Parathyroid adenoma (tissue), 2 donors: ENCODE data around the gene TUFT1.

Source experiments
- H2AFZ ChIP-seq: fragments of 300-600 bp; sonication (generic); one replicate; pipeline ENCODE4 v1.7.0; 2017; ENCODE audit warnings: antibody characterized with exemption, mild to moderate bottlenecking
- H3K27ac ChIP-seq: fragments of 300-600 bp; sonication (generic); one replicate; pipeline ENCODE4 v1.7.0; 2017
- H3K27me3 ChIP-seq: fragments of 300-600 bp; sonication (generic); one replicate; pipeline ENCODE4 v1.7.0; 2017; ENCODE audit warnings: low read length; ENCODE audit not compliant: control insufficient read depth, insufficient read depth
- H3K36me3 ChIP-seq: fragments of 300-600 bp; sonication (generic); one replicate; pipeline ENCODE4 v1.7.0; 2017; ENCODE audit warnings: low read length; ENCODE audit not compliant: control insufficient read depth, insufficient read depth
- H3K4me1 ChIP-seq: fragments of 300-600 bp; sonication (generic); one replicate; pipeline ENCODE4 v1.7.0; 2017; ENCODE audit warnings: control low read depth
- H3K4me2 ChIP-seq: fragments of 300-600 bp; sonication (generic); one replicate; pipeline ENCODE4 v1.7.0; 2017; ENCODE audit warnings: low read length
- H3K4me3 ChIP-seq: fragments of 300-600 bp; sonication (generic); one replicate; pipeline ENCODE4 v1.7.0; 2017; ENCODE audit warnings: low read depth, low read length
- H3K79me2 ChIP-seq: fragments of 300-600 bp; sonication (generic); one replicate; pipeline ENCODE4 v1.7.0; 2017; ENCODE audit warnings: control low read depth
- H3K9ac ChIP-seq: fragments of 300-600 bp; sonication (generic); one replicate; pipeline ENCODE4 v1.7.0; 2017; ENCODE audit warnings: mild to moderate bottlenecking
- H3K9me3 ChIP-seq: fragments of 300-600 bp; sonication (generic); one replicate; pipeline ENCODE4 v1.7.0; 2017; ENCODE audit warnings: low read length; ENCODE audit not compliant: control insufficient read depth
- CTCF ChIP-seq: fragments of 300-600 bp; sonication (generic); IDR thresholded peaks from one replicate; pipeline ENCODE4 v1.7.0; 2017; ENCODE audit warnings: antibody characterized with exemption, mild to moderate bottlenecking
- donor health status: primary hyperparathyroidism.

The TUFT1 gene

GRCh38 chr1:151565502-151566189 lies 25.5 kb downstream of the TUFT1 start:
- Histone ChIP-seq H3K4me3 (no peak overlapping the region), H3K27ac (no peak overlapping the region)

GRCh38 chr1:151568626-151569088 lies 28.5 kb downstream of the TUFT1 start:
- Histone ChIP-seq H2AFZ (no peak overlapping the region), H3K4me2 (no peak overlapping the region), H3K36me3 (no peaks in the 10 kb centered on the region), H3K4me1 (no peaks in the 10 kb centered on the region), H3K79me2 (no peaks in the 10 kb centered on the region), H3K4me3 (no peak overlapping the region), H3K9ac (no peak overlapping the region), H3K27me3 (no peaks in the 10 kb centered on the region), H3K27ac (no peak overlapping the region), H3K9me3 (no peaks in the 10 kb centered on the region)
- no peak for TF ChIP-seq CTCF

More at GRCh38 chr1:151565502-151566189, 25.5 kb downstream of the TUFT1 start:
- Histone ChIP-seq H2AFZ (no peak overlapping the region), H3K4me1 (no peaks in the 10 kb centered on the region), H3K36me3 (no peaks in the 10 kb centered on the region), H3K4me2 (no peak overlapping the region), H3K27me3 (no peaks in the 10 kb centered on the region), H3K79me2 (no peaks in the 10 kb centered on the region), H3K9ac (no peak overlapping the region), H3K9me3 (no peaks in the 10 kb centered on the region)
- no peak for TF ChIP-seq CTCF

- no peak overlapping the region for H3K4me3 ChIP-seq
- H3K27me3 ChIP-seq = no peaks in the 10 kb centered on the region
- no peaks in the 10 kb centered on the region for H3K9me3 ChIP-seq
- no peak for TF ChIP-seq CTCF
- H2AFZ ChIP-seq = no peak overlapping the region
- H3K9ac ChIP-seq = no peak overlapping the region
- H3K4me1 ChIP-seq = peaks cover 6% of the 10 kb centered on the region
- no peak overlapping the region for H3K27ac ChIP-seq
- H3K36me3 ChIP-seq = no peaks in the 10 kb centered on the region
- no peak overlapping the region for H3K4me2 ChIP-seq
- H3K79me2 ChIP-seq = no peaks in the 10 kb centered on the region
These were observed 30.7 kb downstream of the TUFT1 start for GRCh38 chr1:151570819-151571218.

GRCh38 chr1:151574575-151575529 lies 34.7 kb downstream of the TUFT1 start:
- Histone ChIP-seq H3K27ac (peak overlapping the region; percentile 32), H3K9ac (no peak overlapping the region), H3K27me3 (no peaks in the 10 kb centered on the region), H3K4me3 (no peak overlapping the region), H3K4me1 (peaks cover 13% of the 10 kb centered on the region), H3K4me2 (peak overlapping the region; percentile 48), H3K79me2 (no peaks in the 10 kb centered on the region), H2AFZ (no peak overlapping the region), H3K36me3 (no peaks in the 10 kb centered on the region), H3K9me3 (no peaks in the 10 kb centered on the region)
- no peak for TF ChIP-seq CTCF
